ENCODE results near the gene PLXNB1. TPM values are rescaled to one million over a fixed set of nuclear protein-coding genes. Genes with fewer than 3 reads are reported as not detected.

The PLXNB1 gene
- total RNA-seq, 1 experiment from 2014 or later, result 97.7 TPM

GRCh38 chr3:48411606-48412374 is 18.1 kb downstream of the PLXNB1 start:
- H4K20me1 ChIP-seq (ENCODE audit: insufficient read depth), result no peaks in the 10 kb centered on the region
- ChIA-PET CTCF (no interaction called here), POLR2A (ENCODE audit: unreplicated experiment) (interaction anchor here (0.5 kb wide), 1 partner anchor 61 kb away, joined by 3 read pairs; no protein-coding TSS in a partner anchor)
- no TSS peak for BruUV-seq (replicated peaks)
- TF ChIP-seq EZH2 (IDR thresholded peaks at IDR 0.05; ENCODE audit: low read depth), result no peak
- TF ChIP-seq, protein P1, sequence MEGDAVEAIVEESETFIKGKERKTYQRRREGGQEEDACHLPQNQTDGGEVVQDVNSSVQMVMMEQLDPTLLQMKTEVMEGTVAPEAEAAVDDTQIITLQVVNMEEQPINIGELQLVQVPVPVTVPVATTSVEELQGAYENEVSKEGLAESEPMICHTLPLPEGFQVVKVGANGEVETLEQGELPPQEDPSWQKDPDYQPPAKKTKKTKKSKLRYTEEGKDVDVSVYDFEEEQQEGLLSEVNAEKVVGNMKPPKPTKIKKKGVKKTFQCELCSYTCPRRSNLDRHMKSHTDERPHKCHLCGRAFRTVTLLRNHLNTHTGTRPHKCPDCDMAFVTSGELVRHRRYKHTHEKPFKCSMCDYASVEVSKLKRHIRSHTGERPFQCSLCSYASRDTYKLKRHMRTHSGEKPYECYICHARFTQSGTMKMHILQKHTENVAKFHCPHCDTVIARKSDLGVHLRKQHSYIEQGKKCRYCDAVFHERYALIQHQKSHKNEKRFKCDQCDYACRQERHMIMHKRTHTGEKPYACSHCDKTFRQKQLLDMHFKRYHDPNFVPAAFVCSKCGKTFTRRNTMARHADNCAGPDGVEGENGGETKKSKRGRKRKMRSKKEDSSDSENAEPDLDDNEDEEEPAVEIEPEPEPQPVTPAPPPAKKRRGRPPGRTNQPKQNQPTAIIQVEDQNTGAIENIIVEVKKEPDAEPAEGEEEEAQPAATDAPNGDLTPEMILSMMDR (conservative IDR thresholded peaks at IDR 0.05), result no peak
- no peaks in the 10 kb centered on the region for H3K9me2 ChIP-seq (ENCODE audit: insufficient read depth)
- H3K27me3 ChIP-seq (ENCODE audit: insufficient read depth, low read depth), result no peaks in the 10 kb centered on the region
- no peak for DNase-seq
- H3K4me3 ChIP-seq, result no peak overlapping the region
- no peak overlapping the region for H3K27ac ChIP-seq
- H3K4me1 ChIP-seq (replicated peaks; ENCODE audit: insufficient read depth), result no peaks in the 10 kb centered on the region
- H3K9me3 ChIP-seq (ENCODE audit: insufficient read depth, low read depth), result no peaks in the 10 kb centered on the region
- no peaks in the 10 kb centered on the region for H3K79me2 ChIP-seq (ENCODE audit: low read depth)
- intact Hi-C loops (cut with micrococcal nuclease; ENCODE audit: unreplicated experiment), result no loop called here
- H2AFZ ChIP-seq, result no peak overlapping the region
- H3F3A ChIP-seq (ENCODE audit: insufficient read depth, low read depth), result no peaks in the 10 kb centered on the region
- H3K36me3 ChIP-seq (ENCODE audit: low read depth), result no peaks in the 10 kb centered on the region
- H3K4me2 ChIP-seq, result no peak overlapping the region

- no peaks in the 10 kb centered on the region for H3K9me3 ChIP-seq (ENCODE audit: insufficient read depth, low read depth)
Observed at GRCh38 chr3:48411041-48411588, 18.8 kb downstream of the PLXNB1 start.

DNA sequence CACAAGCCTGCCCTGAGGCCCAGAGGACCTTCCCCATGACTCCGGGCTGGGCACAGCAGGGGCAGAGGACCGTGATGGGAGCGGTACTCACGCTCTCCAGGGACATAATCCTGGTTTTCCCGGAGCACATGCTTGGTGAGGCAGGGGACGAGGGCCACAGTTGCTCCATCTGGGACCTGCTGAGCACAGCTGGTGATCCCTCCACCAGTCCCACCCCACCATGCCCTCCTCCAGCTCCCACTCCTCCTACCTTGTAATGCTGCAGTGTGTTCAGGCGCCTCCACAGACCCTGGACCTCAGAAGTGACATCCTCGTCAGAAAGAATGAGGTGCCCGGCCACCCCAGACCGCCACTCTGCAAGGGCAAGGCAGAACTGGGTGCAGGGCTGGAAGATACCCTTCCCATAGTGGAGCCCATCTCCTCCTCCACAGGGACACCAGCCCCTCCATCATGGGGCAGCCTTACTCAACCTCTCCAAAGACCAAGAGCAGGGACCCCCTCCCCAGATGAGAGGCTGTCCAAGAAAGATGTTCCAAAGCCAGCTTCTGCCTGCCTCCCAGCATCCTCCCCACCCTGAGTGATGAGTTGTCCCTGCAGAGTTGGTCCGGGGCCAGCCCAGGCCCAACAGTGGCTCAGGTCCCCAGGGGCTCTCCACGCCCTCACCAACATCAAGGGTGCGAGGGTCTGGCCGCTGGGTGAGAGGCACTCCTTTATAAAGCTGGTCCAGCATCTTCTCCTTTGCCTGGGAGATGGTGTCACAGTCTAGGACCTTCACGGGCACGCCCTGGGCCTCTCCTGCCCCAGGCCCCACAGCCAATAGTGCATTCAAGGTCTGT is 19.5 kb downstream of the PLXNB1 start:
- Histone ChIP-seq H3K9me3 (ENCODE audit: insufficient read depth, low read depth) (no peaks in the 10 kb centered on the region), H3K4me3 (no peak overlapping the region), H3K79me2 (ENCODE audit: low read depth) (no peaks in the 10 kb centered on the region), H3K9me2 (ENCODE audit: insufficient read depth) (no peaks in the 10 kb centered on the region), H3K27me3 (ENCODE audit: insufficient read depth, low read depth) (no peaks in the 10 kb centered on the region), H2AFZ (no peak overlapping the region), H3K4me1 (replicated peaks; ENCODE audit: insufficient read depth) (no peaks in the 10 kb centered on the region), H3K27ac (no peak overlapping the region), H4K20me1 (ENCODE audit: insufficient read depth) (no peaks in the 10 kb centered on the region), H3F3A (ENCODE audit: insufficient read depth, low read depth) (no peaks in the 10 kb centered on the region), H3K4me2 (no peak overlapping the region), H3K36me3 (ENCODE audit: low read depth) (no peaks in the 10 kb centered on the region)
- BruUV-seq (replicated peaks), result no TSS peak
- POLR2A ChIA-PET (ENCODE audit: unreplicated experiment), result no interaction called here
- CTCF ChIA-PET, result no interaction called here
- no peak for TF ChIP-seq EZH2 (IDR thresholded peaks at IDR 0.05; ENCODE audit: low read depth)
- TF ChIP-seq, protein P1 (conservative IDR thresholded peaks at IDR 0.05), result no peak
- no peak for DNase-seq
- intact Hi-C loops (cut with micrococcal nuclease; ENCODE audit: unreplicated experiment), result no loop called here

More at GRCh38 chr3:48411041-48411588, 18.8 kb downstream of the PLXNB1 start:
- Histone ChIP-seq H3K27ac (no peak overlapping the region), H3F3A (ENCODE audit: insufficient read depth, low read depth) (no peaks in the 10 kb centered on the region), H3K79me2 (ENCODE audit: low read depth) (no peaks in the 10 kb centered on the region), H3K4me1 (replicated peaks; ENCODE audit: insufficient read depth) (no peaks in the 10 kb centered on the region), H3K9me2 (ENCODE audit: insufficient read depth) (no peaks in the 10 kb centered on the region), H4K20me1 (ENCODE audit: insufficient read depth) (no peaks in the 10 kb centered on the region), H3K36me3 (ENCODE audit: low read depth) (no peaks in the 10 kb centered on the region), H3K4me3 (no peak overlapping the region), H3K4me2 (no peak overlapping the region), H2AFZ (no peak overlapping the region), H3K27me3 (ENCODE audit: insufficient read depth, low read depth) (no peaks in the 10 kb centered on the region)
- CTCF ChIA-PET, result no interaction called here
- no TSS peak for BruUV-seq (replicated peaks)
- POLR2A ChIA-PET (ENCODE audit: unreplicated experiment), result no interaction called here
- intact Hi-C loops (cut with micrococcal nuclease; ENCODE audit: unreplicated experiment), result no loop called here
- no peak for DNase-seq
- TF ChIP-seq, protein P1 (conservative IDR thresholded peaks at IDR 0.05), result no peak
- TF ChIP-seq EZH2 (IDR thresholded peaks at IDR 0.05; ENCODE audit: low read depth), result no peak

Data from PC-9 (cell line).